Stimulated activated CD8-positive, alpha-beta memory T cell treated with anti-CD3 and anti-CD28 coated beads, Interleukin-4, amount 100 ng/mL, for 24 hours (primary cell): ENCODE measurements around the gene INSYN2A.

Source experiments
- DNase-seq: peaks from one replicate; pipeline ENCODE4 v3.0.0-alpha.2; 2020; ENCODE audit warnings: low read depth

Gene INSYN2A

GRCh38 chr10:127195571-127196281 lies 665 bp downstream of the INSYN2A start:
- no peak for DNase-seq

DNA sequence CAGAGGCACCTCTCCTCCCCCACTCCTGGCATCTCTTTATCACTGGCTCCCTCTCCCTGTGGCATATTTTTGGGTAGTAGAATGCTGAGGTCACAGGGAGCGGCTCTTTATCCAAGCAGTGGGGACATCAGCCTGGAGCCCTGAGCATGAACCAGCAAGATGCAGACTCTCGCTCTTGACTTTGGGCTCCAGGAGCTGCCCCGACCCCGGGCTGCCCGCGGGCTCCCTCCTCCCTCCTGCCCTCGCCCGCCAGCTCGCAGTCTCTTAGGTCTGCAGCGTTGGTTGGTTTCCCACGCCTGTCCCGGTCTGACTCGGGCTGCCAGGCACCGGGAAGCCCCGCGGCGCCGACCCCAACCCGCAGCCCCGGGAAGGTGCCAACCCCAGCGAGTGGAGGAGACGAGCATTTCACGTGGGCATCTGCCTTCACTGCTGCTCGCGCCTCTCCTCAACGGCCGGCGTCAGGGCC lies 1.3 kb downstream of the INSYN2A start:
- no peak for DNase-seq

DNA sequence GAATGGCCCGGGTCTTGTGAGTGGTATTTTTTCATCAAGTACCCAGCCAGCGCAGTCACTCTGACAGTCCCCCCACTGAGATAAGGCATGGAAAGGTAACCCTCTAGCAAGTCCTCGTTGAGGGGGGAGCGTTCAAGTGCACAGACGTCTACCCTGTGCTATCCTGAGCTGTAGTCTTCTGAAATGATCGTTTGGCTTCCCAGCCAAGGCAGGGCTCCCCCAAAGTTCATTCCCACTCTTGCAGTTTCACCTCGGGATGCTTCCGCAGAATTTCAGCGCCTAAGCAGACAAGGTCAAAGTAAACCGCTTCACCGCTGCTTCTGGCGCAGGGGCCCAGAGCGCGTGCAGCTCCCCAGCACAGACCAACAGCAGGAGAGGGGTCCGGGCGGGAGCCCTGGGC lies 1.8 kb downstream of the INSYN2A start:
- DNase-seq: no peak

DNA sequence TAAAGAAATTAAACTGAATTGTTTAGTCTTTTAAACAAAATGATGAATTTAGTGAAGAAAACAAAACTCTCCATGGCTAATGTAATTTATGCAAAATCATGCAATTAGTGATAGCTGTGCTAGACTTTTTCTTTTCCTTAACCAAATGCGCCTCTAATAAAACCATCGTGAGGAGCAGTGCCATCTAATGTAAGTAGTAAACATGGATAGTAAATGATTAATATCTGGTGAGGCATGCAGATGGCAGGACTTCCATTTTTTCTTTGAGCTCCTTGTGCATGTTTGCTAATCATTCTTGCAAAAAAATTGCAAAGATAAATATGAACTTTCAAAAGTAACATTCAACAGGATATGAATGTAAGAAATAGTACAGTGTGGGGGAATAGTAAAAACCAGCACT lies 2.3 kb downstream of the INSYN2A start:
- DNase-seq: no peak

DNA sequence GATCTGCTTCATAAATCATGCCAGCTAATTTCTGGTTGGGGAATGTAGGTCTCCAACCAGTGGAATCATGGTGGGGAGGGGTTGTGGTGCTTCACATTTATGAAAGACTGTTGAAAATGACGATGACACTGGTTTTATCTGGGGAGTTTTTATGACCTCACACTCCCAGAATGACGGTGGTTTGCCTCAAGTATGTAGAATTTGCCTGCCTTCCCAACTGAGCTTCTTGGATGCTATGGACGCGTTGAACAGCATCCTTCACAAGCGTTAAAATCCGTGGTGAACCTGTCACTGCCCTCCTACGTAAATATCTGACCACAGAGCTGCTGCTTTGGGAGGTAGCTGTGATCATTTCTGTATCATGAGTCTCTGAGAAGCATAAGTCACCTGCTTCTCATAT lies 3.3 kb downstream of the INSYN2A start:
- DNase-seq: no peak

DNA sequence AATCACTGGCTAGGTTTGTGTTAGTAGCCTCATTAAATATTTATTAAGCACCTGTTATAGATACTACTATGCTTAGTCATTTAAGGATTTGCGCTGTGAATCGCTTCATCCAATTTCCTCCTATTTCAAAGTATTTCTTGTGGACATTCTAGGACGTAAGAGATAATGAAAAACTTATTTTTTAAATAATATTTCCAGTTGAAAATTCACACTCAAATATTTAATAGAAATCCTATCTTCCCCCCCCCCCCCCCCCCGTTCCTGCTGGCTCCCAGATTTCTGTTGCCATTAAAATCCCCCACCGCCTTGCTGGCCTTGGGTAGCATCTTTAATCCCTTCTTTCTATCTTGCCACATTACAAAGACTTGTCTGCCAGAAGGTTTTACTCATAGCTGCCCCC lies 6.0 kb downstream of the INSYN2A start:
- DNase-seq: no peak

DNA sequence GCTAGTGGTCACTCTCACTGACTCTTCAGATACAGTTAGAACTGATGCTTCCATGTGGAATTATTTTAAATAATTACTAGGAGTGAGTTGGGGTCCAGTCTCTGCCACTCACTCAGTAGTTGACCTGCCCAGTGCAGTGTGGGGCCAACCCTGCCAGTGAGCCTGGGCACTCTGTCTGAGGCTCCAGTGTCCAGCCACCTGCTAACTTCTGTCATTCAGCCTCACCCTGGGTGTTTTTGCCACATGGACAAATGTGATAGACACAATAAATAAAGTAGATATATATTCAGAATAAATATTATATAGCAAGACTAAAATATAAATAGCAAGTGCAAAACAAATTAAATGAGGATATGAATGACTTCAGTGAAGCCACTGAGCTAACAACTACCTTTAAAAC lies 7.2 kb downstream of the INSYN2A start:
- no peak for DNase-seq

- no peak for DNase-seq
Observed at GRCh38 chr10:127186813-127187212, 9.6 kb downstream of the INSYN2A start.

GRCh38 chr10:127184582-127184981 lies 11.8 kb downstream of the INSYN2A start:
- DNase-seq: no peak

DNA sequence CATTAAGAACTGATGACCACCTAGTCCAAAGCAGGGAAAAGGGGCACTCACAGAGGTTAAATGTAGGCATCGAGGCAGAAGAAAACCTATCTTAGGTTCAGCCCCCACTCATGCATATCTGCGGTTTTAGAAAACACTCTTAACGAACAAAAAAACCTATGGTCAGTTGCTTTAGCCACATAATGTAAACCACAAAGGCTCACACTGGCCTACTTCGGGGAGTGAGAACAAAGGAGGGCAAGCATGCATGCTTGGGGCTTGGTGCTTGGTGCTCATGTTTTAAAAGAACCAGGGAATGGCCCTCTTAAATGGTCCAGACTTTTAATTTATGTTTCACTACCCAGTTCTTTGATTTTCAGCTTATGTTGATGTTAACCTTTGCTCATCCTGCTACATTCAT lies 14.2 kb downstream of the INSYN2A start:
- DNase-seq: no peak

GRCh38 chr10:127179612-127180250 lies 16.7 kb downstream of the INSYN2A start:
- no peak for DNase-seq

DNA sequence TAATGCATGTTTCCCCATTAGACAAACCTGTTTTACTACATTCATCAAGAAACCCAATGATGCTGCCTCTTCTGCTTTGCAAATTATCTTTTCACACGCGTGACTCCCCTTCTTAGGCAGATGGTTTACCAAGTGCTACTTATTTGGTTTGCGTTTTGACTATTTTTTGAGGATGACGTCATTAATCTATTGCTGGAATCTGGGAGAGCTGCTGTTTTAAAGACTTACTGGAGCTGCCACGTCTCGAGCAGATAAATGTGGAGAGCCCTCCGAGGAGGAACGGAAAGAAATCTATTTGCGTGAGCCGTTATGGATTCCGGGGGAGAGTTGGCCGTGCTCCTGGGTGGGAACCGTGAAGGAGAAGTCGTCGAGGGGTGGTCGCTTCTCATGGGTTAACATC lies 19.7 kb downstream of the INSYN2A start:
- DNase-seq: no peak

DNA sequence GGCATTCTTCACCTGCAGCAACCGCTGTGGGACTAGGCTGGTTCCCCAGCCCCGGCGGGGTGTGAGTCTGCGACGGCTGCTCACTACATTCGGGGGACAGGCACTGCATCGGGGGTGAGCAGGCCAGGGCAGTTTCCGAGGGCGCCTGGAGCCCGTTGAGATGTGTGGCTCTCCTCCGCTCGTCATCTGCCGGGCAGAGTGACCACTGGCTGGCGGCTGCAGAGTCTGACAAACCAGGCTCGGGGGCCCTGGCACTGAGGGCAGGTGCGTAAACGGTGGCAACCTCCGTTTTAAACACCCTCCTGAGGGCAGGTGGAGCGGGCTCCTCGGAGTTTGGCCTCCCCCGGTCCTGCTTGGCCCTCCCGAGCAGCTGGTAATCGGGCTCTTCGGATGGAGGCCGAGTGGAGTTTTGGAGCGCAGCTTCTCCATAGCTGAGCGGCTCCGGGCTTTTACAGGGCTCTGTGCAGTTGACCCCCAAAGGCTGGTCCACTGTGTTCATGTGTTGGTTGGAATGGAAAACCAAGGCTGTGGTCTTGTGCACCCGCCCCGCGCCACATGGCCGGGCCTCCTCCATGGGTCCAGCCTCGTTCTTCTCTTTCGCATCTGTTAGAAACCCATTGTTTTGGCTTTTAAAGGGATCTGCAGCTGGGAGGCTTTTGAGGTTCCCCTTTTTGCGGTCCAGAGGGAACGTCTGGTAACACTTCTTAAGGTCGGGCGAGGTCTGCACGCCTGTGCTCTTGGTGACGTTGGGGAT lies 20.9 kb downstream of the INSYN2A start:
- no peak for DNase-seq

GRCh38 chr10:127174866-127175265 lies 21.5 kb downstream of the INSYN2A start:
- DNase-seq: no peak

DNA sequence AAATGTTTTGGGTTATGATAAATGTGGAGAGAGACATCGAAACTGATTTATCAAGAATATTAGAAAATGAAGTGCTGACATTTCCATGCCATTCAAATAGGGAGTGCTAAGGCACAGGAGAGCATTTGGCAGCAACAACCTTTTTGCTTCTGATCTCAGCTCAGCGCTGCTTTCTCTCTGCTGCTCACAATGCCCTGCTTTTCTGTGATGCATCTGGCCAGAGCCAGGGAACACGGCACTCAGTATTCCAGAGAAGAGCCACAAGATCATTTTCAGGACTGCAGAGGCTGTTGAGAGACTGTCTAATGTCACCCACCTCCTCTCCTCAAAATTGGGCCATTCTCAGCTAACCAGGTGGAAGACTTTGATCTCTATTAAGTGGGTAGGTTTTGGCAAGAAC lies 28.1 kb downstream of the INSYN2A start:
- no peak for DNase-seq

- DNase-seq: no peak
Observed at GRCh38 chr10:127162841-127163240, 33.5 kb downstream of the INSYN2A start.

GRCh38 chr10:127161482-127161881 lies 34.9 kb downstream of the INSYN2A start:
- DNase-seq: no peak

DNA sequence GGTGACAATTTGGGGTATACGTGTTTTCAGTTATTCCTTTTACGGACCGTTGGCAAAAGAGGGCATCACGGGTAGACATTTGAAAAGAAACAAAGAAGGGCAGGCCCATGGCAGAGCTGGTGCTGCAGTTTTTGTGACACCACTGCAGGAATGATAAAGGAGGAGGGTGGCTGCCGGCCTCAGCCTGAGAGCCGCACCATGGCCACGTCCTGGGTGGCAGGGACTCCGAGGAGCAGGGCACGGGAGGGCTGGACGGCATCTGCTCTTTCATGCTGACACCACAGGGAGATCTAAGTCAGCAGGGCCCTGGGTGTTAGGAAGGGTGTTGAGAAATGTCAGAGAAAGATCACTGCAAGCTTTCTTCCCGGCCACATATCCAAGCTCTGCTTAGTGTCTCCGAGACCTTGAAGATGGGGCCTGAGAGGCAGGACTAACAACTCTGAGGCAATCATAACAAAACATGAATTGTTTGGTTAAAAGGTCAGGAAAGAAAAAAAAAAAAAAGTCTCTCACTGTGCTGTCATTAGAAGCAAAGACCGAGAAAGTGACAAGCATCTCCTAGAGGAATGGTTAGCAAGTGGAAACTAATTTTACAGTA lies 36.6 kb downstream of the INSYN2A start:
- DNase-seq: no peak

- DNase-seq: no peak
Observed at GRCh38 chr10:127158662-127159061, 37.7 kb downstream of the INSYN2A start.

DNA sequence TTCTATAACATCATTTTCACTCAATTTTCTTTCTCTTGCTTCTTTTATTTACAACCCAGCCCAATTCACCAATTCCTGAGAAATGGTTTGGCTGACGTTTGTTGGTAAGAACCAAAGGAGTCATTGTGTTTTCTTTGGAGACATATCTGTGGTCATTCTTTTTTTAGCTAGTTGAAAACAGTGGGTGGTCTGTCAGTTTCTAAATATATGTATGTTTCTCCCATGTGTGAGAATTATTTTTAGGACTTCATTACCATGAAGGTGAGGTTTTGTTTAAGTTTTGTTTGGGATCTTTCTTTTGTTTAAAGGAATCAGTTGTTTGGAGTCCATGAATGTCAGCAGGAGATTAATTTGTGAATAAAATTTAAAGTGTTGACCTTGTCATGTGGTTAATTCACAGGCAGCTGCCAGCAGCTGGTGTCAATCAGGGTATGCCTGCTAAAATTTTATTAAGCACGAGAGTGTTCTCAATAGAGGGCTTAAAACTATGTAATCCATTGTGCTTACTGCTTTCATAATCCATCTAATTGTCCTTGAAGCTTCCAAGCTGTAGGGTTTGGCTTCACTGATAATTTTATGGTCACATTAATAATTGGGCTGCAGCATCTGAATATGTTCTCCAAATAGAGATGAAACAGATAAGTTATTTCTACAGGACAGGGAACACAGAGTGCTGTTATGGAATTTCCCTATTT lies 38.7 kb downstream of the INSYN2A start:
- DNase-seq: no peak

DNA sequence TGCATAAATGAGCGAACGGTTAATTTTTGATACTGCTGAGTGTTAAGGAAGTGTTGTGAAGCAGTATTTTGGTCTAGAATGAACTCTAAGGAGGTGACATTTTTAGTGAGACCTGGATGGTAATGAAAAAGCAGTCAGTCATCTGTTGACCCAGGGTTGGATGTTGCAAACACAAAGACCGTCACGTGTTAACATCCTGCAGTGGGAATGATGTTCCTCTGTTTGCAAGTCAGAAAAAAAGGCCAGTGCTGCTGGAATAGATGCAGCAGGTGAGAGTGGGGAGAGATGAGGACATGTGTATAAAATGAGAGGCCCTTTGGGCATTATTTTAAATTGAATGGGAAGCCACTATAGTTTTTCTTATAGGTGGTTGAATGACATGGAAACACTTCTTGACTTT lies 39.3 kb downstream of the INSYN2A start:
- DNase-seq: no peak
